ENCODE data around the gene AK2. TPM values are rescaled to one million over a fixed set of nuclear protein-coding genes. Genes with fewer than 3 reads are reported as not detected.

Gene AK2
- total and polyA plus RNA-seq, 10 of the 15 experiments (the other 5 are each of a cell fraction or from before 2014, with no cell fraction given) = 52.3 to 500 (median 278) TPM

GRCh38 chr1:33018112-33018511 is 18.6 kb downstream of the AK2 start:
- Histone ChIP-seq H3K36me3 (ENCODE audit: control insufficient read depth in 2 of 2, insufficient read depth in 2 of 2, low read length in 1 of 2) (peaks cover 20 to 25% of the 10 kb centered on the region in 2 experiments), H3K4me2 (ENCODE audit: control insufficient read depth, insufficient read depth) (no peak overlapping the region), H3K27ac (ENCODE audit: control insufficient read depth, insufficient read depth) (no peak overlapping the region), H3K79me2 (ENCODE audit: control insufficient read depth, insufficient read depth, low read length) (peaks cover 2% of the 10 kb centered on the region), H3K9ac (ENCODE audit: control insufficient read depth, insufficient read depth, low read length) (no peak overlapping the region), H3K27me3 (replicated peaks in 1 of 2; ENCODE audit: control insufficient read depth in 2 of 2, insufficient read depth in 2 of 2, low read length in 1 of 2) (no peaks in the 10 kb centered on the region), H3K9me3 (replicated peaks; ENCODE audit: control insufficient read depth, insufficient read depth, low read length) (no peaks in the 10 kb centered on the region), H2AFZ (ENCODE audit: control insufficient read depth, low read depth, low read length) (no peak overlapping the region), H3K4me3 (no peak overlapping the region), H4K20me1 (ENCODE audit: control insufficient read depth, insufficient read depth) (no peaks in the 10 kb centered on the region), H3K4me1 (ENCODE audit: control insufficient read depth, insufficient read depth, low read length) (no peaks in the 10 kb centered on the region)
- RAD21 ChIA-PET (ENCODE audit: unreplicated experiment) = no interaction called here
- FAIRE-seq = no peak
- BruUV-seq (replicated peaks) = no TSS peak
- ATAC-seq = no peak
- in situ Hi-C loops (cut with MboI) = no loop called here
- DNase-seq (ENCODE audit: low read depth, low spot score) = no peak
- intact Hi-C loops (cut with micrococcal nuclease; ENCODE audit: unreplicated experiment) = no loop called here
- POLR2A ChIA-PET = no interaction called here
- SMC1A ChIA-PET (ENCODE audit: uncharacterized antibody, unreplicated experiment) = no interaction called here
- WGBS (ENCODE audit: insufficient coverage, insufficient replicate concordance, low lambda C conversion rate, missing lambda C conversion rate) = 55% methylated on average over 3 of the region's 3 CpGs
- CTCF ChIA-PET = interaction anchor here (0.6 to 1.2 kb wide), 2 partner anchors 83 to 137 kb away, joined by 4 to 5 read pairs; no protein-coding TSS in a partner anchor
- TF ChIP-seq ZNF592 (IDR thresholded peaks at IDR 0.05) (no peak), GABPA (IDR thresholded peaks at IDR 0.05; ENCODE audit: low read depth) (no peak), CUX1 (IDR thresholded peaks at IDR 0.05; ENCODE audit: insufficient replicate concordance, low read depth, low read length) (no peak), MTA3 (IDR thresholded peaks at IDR 0.05; ENCODE audit: borderline replicate concordance, low read length) (no peak), ZNF24 (IDR thresholded peaks at IDR 0.05) (no peak), ELK1 (IDR thresholded peaks at IDR 0.05; ENCODE audit: low read depth, low read length) (no peak), IRF5 (IDR thresholded peaks at IDR 0.05; ENCODE audit: borderline replicate concordance) (no peak), FOXM1 (IDR thresholded peaks at IDR 0.05; ENCODE audit: low read depth, low read length) (no peak), POLR2A (IDR thresholded peaks at IDR 0.05; ENCODE audit: low read depth, low read length) (no peak), ZNF384 (IDR thresholded peaks at IDR 0.05; ENCODE audit: borderline replicate concordance, low read depth, low read length) (no peak), PBX3 (IDR thresholded peaks at IDR 0.05; ENCODE audit: insufficient replicate concordance, low read depth, low read length) (no peak)
